Liver (tissue), 3 donors: ENCODE data around the gene MTHFD1L.
"Not testable (repeated sequence)": the region's sequence is repeated elsewhere in the genome, so short reads cannot be mapped to it uniquely, and the experiment has no call there.

Experiments
- ATF3 ChIP-seq: IDR thresholded peaks from 2 replicates; pipeline ENCODE4 v1.6.1; 2016; ENCODE audit warnings: antibody characterized with exemption
- CTCF ChIP-seq: fragments of 150-350 bp; IDR thresholded peaks from 2 replicates; pipeline ENCODE4 v1.5.1; 2017; ENCODE audit warnings: improper control_type of control experiment, low read depth, low read length; ENCODE audit not compliant: missing input control
- EGR1 ChIP-seq, 2 donors: IDR thresholded peaks; 2 replicates each; pipeline ENCODE4 v1.6.1; 2016 to 2018; ENCODE audit warnings: antibody characterized with exemption in 2 of 2, low read depth in 2 of 2
- HNF4G ChIP-seq: IDR thresholded peaks from 2 replicates; pipeline ENCODE4 v1.6.1; 2016; ENCODE audit warnings: antibody characterized with exemption
- JUND ChIP-seq, 2 donors: IDR thresholded peaks; 2 replicates each; pipeline ENCODE4 v1.6.1; 2016; ENCODE audit warnings: antibody characterized with exemption in 2 of 2
- MAX ChIP-seq: IDR thresholded peaks from 2 replicates; pipeline ENCODE4 v1.6.1; 2016; ENCODE audit warnings: antibody characterized with exemption
- RAD21 ChIP-seq, 2 donors: IDR thresholded peaks; 2 replicates each; pipeline ENCODE4 v1.6.1; 2016; ENCODE audit warnings: antibody characterized with exemption in 2 of 2, mild to moderate bottlenecking in 2 of 2
- REST ChIP-seq: IDR thresholded peaks from 2 replicates; pipeline ENCODE4 v1.6.1; 2016; ENCODE audit warnings: antibody characterized with exemption, mild to moderate bottlenecking
- SP1 ChIP-seq: IDR thresholded peaks from 2 replicates; pipeline ENCODE4 v1.6.1; 2018; ENCODE audit warnings: antibody characterized with exemption, mild to moderate bottlenecking
- TAF1 ChIP-seq: conservative IDR thresholded peaks from 2 replicates; pipeline ENCODE4 v1.6.1; 2016; ENCODE audit warnings: antibody characterized with exemption, mild to moderate bottlenecking
- YY1 ChIP-seq: IDR thresholded peaks from 2 replicates; pipeline ENCODE4 v1.6.1; 2016; ENCODE audit warnings: antibody characterized with exemption, mild to moderate bottlenecking
- ZBTB33 ChIP-seq: IDR thresholded peaks from 2 replicates; pipeline ENCODE4 v1.6.1; 2016; ENCODE audit warnings: antibody characterized with exemption
- donor health status: healthy.
- donor health status: healthy.

- TF ChIP-seq CTCF; EGR1 (IDR thresholded peaks at IDR 0.05; ENCODE audit: low read depth in 2 of 2); REST; HNF4G; TAF1; RAD21 (IDR thresholded peaks at IDR 0.05); MAX; JUND (IDR thresholded peaks at IDR 0.05); ZBTB33; ATF3; YY1: not testable (repeated sequence)
- peak; percentile 16 for TF ChIP-seq SP1
These were observed 259.7 kb downstream of the MTHFD1L start for GRCh38 chr6:151125242-151125641.
